Measurements from ENCODE around the gene MYRFL. TPM values are rescaled to one million over a fixed set of nuclear protein-coding genes. Genes with fewer than 3 reads are reported as not detected.

The MYRFL gene
- polyA plus RNA-seq, 1 donor from 2014 or later: not detected

DNA sequence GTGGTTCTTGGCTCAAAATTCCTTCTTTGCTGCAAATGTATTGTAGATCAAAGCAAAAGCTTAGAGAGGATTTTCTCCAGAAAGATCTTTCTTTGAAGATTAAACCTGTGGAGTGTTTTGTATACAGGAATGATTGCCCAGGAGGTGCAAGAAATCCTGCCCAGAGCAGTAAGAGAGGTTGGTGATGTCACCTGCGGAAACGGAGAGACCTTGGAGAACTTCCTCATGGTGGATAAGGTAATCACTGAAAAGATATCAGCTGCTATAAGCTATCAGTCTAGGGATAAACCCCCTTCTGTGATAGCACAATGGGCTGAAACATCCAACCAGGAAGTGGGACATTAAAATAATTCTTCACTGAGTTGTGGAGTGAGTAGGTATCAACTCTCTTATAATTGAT, 85.7 kb downstream of the MYRFL start:
- Histone ChIP-seq H3K9ac (ENCODE audit: low read length) (no peak overlapping the region), H3K79me2 (replicated peaks; ENCODE audit: insufficient read depth, low read length) (no peaks in the 10 kb centered on the region), H2AFZ (ENCODE audit: low read depth, low read length) (no peak overlapping the region), H3K9me2 (ENCODE audit: insufficient read depth, low read length) (no peaks in the 10 kb centered on the region), H3K4me3 (ENCODE audit: low read length) (no peak overlapping the region), H4K20me1 (ENCODE audit: insufficient read depth) (no peaks in the 10 kb centered on the region), H3K36me3 (ENCODE audit: insufficient read depth, low read length) (no peaks in the 10 kb centered on the region), H3K27ac (ENCODE audit: low read length) (no peak overlapping the region), H3K27me3 (ENCODE audit: insufficient read depth, low read depth, low read length) (no peaks in the 10 kb centered on the region), H3K9me3 (ENCODE audit: low read length) (no peaks in the 10 kb centered on the region), H3F3A (ENCODE audit: insufficient read depth, low read length, poor library complexity, severe bottlenecking) (no peaks in the 10 kb centered on the region), H3K4me2 (ENCODE audit: low read length) (no peak overlapping the region)
- TF ChIP-seq RAD21 (conservative IDR thresholded peaks at IDR 0.05) (no peak), SMC3 (conservative IDR thresholded peaks at IDR 0.05; ENCODE audit: poor library complexity) (no peak), MXI1 (conservative IDR thresholded peaks at IDR 0.05; ENCODE audit: poor library complexity, severe bottlenecking) (no peak), TAF1 (IDR thresholded peaks at IDR 0.05; ENCODE audit: low read depth) (no peak), POLR2AphosphoS5 (IDR thresholded peaks at IDR 0.05) (no peak), EP300 (conservative IDR thresholded peaks at IDR 0.05; ENCODE audit: poor library complexity, severe bottlenecking) (no peak), EZH2 (IDR thresholded peaks at IDR 0.05; ENCODE audit: borderline replicate concordance, insufficient read depth, low read length, poor library complexity, severe bottlenecking) (no peak)
- TF ChIP-seq, protein P1, sequence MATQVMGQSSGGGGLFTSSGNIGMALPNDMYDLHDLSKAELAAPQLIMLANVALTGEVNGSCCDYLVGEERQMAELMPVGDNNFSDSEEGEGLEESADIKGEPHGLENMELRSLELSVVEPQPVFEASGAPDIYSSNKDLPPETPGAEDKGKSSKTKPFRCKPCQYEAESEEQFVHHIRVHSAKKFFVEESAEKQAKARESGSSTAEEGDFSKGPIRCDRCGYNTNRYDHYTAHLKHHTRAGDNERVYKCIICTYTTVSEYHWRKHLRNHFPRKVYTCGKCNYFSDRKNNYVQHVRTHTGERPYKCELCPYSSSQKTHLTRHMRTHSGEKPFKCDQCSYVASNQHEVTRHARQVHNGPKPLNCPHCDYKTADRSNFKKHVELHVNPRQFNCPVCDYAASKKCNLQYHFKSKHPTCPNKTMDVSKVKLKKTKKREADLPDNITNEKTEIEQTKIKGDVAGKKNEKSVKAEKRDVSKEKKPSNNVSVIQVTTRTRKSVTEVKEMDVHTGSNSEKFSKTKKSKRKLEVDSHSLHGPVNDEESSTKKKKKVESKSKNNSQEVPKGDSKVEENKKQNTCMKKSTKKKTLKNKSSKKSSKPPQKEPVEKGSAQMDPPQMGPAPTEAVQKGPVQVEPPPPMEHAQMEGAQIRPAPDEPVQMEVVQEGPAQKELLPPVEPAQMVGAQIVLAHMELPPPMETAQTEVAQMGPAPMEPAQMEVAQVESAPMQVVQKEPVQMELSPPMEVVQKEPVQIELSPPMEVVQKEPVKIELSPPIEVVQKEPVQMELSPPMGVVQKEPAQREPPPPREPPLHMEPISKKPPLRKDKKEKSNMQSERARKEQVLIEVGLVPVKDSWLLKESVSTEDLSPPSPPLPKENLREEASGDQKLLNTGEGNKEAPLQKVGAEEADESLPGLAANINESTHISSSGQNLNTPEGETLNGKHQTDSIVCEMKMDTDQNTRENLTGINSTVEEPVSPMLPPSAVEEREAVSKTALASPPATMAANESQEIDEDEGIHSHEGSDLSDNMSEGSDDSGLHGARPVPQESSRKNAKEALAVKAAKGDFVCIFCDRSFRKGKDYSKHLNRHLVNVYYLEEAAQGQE (IDR thresholded peaks at IDR 0.05; ENCODE audit: borderline replicate concordance): no peak
- TF ChIP-seq, protein P2, sequence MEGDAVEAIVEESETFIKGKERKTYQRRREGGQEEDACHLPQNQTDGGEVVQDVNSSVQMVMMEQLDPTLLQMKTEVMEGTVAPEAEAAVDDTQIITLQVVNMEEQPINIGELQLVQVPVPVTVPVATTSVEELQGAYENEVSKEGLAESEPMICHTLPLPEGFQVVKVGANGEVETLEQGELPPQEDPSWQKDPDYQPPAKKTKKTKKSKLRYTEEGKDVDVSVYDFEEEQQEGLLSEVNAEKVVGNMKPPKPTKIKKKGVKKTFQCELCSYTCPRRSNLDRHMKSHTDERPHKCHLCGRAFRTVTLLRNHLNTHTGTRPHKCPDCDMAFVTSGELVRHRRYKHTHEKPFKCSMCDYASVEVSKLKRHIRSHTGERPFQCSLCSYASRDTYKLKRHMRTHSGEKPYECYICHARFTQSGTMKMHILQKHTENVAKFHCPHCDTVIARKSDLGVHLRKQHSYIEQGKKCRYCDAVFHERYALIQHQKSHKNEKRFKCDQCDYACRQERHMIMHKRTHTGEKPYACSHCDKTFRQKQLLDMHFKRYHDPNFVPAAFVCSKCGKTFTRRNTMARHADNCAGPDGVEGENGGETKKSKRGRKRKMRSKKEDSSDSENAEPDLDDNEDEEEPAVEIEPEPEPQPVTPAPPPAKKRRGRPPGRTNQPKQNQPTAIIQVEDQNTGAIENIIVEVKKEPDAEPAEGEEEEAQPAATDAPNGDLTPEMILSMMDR (IDR thresholded peaks at IDR 0.05; ENCODE audit: poor library complexity, severe bottlenecking): no peak

- Histone ChIP-seq H3F3A (ENCODE audit: insufficient read depth, low read length, poor library complexity, severe bottlenecking) (no peaks in the 10 kb centered on the region), H3K4me2 (ENCODE audit: low read length) (no peak overlapping the region), H4K20me1 (ENCODE audit: insufficient read depth) (no peaks in the 10 kb centered on the region), H3K4me3 (ENCODE audit: low read length) (no peak overlapping the region), H3K79me2 (replicated peaks; ENCODE audit: insufficient read depth, low read length) (no peaks in the 10 kb centered on the region), H3K27ac (ENCODE audit: low read length) (no peak overlapping the region), H3K9me3 (ENCODE audit: low read length) (no peaks in the 10 kb centered on the region), H3K9me2 (ENCODE audit: insufficient read depth, low read length) (no peaks in the 10 kb centered on the region), H3K9ac (ENCODE audit: low read length) (no peak overlapping the region), H2AFZ (ENCODE audit: low read depth, low read length) (no peak overlapping the region), H3K36me3 (ENCODE audit: insufficient read depth, low read length) (no peaks in the 10 kb centered on the region), H3K27me3 (ENCODE audit: insufficient read depth, low read depth, low read length) (no peaks in the 10 kb centered on the region)
- TF ChIP-seq SMC3 (conservative IDR thresholded peaks at IDR 0.05; ENCODE audit: poor library complexity) (no peak), MXI1 (conservative IDR thresholded peaks at IDR 0.05; ENCODE audit: poor library complexity, severe bottlenecking) (no peak)
- TF ChIP-seq, protein P1 (IDR thresholded peaks at IDR 0.05; ENCODE audit: borderline replicate concordance): no peak
- TF ChIP-seq, protein P2 (IDR thresholded peaks at IDR 0.05; ENCODE audit: poor library complexity, severe bottlenecking): no peak
Measured at GRCh38 chr12:69913526-69913925, 88.5 kb downstream of the MYRFL start.
